RWPE1 (cell line): ENCODE results near the gene NDRG3.
A peak's percentile ranks its signal among the peaks of the same experiment; 100 is the strongest.

Experiments used
- CTCF ChIA-PET: fragments of 350-600 bp; sonication (Branson Sonifier 250); formaldehyde crosslinking; extraction: SDS; loops from one replicate; lab custom pipeline; 2021; lab: Yijun Ruan, JAX
- POLR2A ChIA-PET: fragments of 400-600 bp; formaldehyde crosslinking; extraction: SDS; loops from one replicate; lab custom pipeline; 2020; ENCODE audit warnings: antibody characterized with exemption; ENCODE audit not compliant: low non-redundant PET; lab: Yijun Ruan, JAX
- DNase-seq: peaks from one replicate; pipeline ENCODE4 v3.0.0; 2012; ENCODE audit warnings: low spot score
- H3K27ac ChIP-seq: fragments of 450-650 bp; 2 replicates; pipeline ENCODE4 v1.5.1; 2017
- CTCF ChIP-seq: fragments of 450-650 bp; conservative IDR thresholded peaks from 2 replicates; pipeline ENCODE4 v1.5.1; 2017; ENCODE audit warnings: low read depth, mild to moderate bottlenecking

The NDRG3 gene

DNA sequence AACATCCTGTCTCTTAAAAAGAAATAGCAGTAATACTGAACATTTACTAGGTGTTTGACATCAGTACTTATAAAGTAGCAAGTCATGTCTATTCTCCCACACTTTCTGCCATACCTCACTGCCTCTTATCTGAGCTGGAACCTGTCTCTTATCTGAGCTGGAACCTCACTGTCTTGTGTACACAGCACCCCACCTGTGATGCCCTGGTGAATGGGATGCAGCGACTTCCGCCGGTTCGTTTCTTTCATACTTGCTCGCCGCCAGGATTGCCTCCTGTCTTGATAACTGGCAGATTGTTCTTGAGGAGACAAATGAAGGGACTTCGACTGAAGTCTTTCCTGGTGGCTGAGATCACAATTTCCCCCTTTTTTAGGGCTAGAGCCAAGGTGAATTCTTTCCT, 24.8 kb upstream of the NDRG3 start:
- POLR2A ChIA-PET, result no interaction called here
- DNase-seq, result no peak
- H3K27ac ChIP-seq, result no peak overlapping the region
- no peak for TF ChIP-seq CTCF
- CTCF ChIA-PET, result interaction anchor here (0.6 to 1.9 kb wide), 2 partner anchors 93 to 214 kb away, joined by 3 to 6 read pairs; a partner anchor contains a TSS

- ChIA-PET POLR2A (no interaction called here), CTCF (interaction anchor here (0.6 to 1.9 kb wide), 5 partner anchors 14 to 103 kb away, joined by 3 to 6 read pairs (median 4); a partner anchor contains a TSS)
- H3K27ac ChIP-seq, result peak overlapping the region; percentile 31; the same call in 1 of the 2 replicates
- no peak for TF ChIP-seq CTCF
- no peak for DNase-seq
Measured at GRCh38 chr20:36768768-36769430, 23.0 kb upstream of the NDRG3 start.

- CTCF ChIA-PET, result no interaction called here
- no peak for TF ChIP-seq CTCF
- POLR2A ChIA-PET, result no interaction called here
- peak overlapping the region; percentile 30 for H3K27ac ChIP-seq
- no peak for DNase-seq
Measured at GRCh38 chr20:36761125-36761524, 15.2 kb upstream of the NDRG3 start.

GRCh38 chr20:36760647-36761046, 14.8 kb upstream of the NDRG3 start:
- ChIA-PET CTCF (no interaction called here), POLR2A (no interaction called here)
- H3K27ac ChIP-seq, result no peak overlapping the region
- DNase-seq, result no peak
- no peak for TF ChIP-seq CTCF

DNA sequence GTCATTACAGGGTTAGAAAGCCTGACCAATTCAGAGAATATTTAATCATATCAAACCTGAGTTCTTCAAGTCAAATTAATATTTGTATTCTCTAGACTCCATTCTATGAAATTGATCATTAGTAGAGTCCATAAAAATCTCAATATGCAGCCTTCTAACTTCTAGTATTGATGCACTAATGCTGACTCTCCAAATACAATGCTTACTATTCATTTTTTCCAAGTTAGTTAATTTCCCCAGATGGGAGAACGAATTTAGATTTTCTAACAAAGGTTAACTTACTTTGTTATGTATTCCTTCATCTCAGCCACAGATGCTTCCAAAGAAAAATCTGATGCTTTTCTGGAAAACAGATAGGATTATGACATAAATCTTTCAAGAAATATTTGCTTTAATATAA, 12.4 kb upstream of the NDRG3 start:
- DNase-seq, result no peak
- ChIA-PET CTCF (interaction anchor here (0.5 to 0.6 kb wide), 2 partner anchors 16 to 812 kb away, joined by 3 to 5 read pairs; no protein-coding TSS in a partner anchor), POLR2A (no interaction called here)
- no peak for TF ChIP-seq CTCF
- H3K27ac ChIP-seq, result no peak overlapping the region

GRCh38 chr20:36756496-36756895, 10.6 kb upstream of the NDRG3 start:
- POLR2A ChIA-PET, result no interaction called here
- CTCF ChIA-PET, result interaction anchor here (0.7 to 1.3 kb wide), 4 partner anchors 17 to 88 kb away, joined by 3 to 8 read pairs (median 3); partner anchors contain the start of gene DSN1
- TF ChIP-seq CTCF, result no peak

More at GRCh38 chr20:36756496-36756895, 10.6 kb upstream of the NDRG3 start:
- no peak overlapping the region for H3K27ac ChIP-seq
- DNase-seq, result no peak
